ENCODE results near the gene ALS2CL. TPM values are rescaled to one million over a fixed set of nuclear protein-coding genes. Genes with fewer than 3 reads are reported as not detected.
"Not testable (repeated sequence)": the region's sequence is repeated elsewhere in the genome, so short reads cannot be mapped to it uniquely, and the experiment has no call there.

ALS2CL gene
- total RNA-seq, 4 donors from 2014 or later: 13.0 to 20.1 (median 16.4) TPM

- 64 to 70% methylated on average over 12 to 13 of the region's 13 CpGs for WGBS, 2 donors
- no peak overlapping the region for H3K27ac ChIP-seq
- H3K9me3 ChIP-seq: no peaks in the 10 kb centered on the region
- no peak overlapping the region for H3K4me3 ChIP-seq
- no peak for TF ChIP-seq CTCF (IDR thresholded peaks at IDR 0.05)
- TF ChIP-seq POLR2A (IDR thresholded peaks at IDR 0.05): no peak
- TF ChIP-seq EP300 (IDR thresholded peaks at IDR 0.05): no peak
- no peaks in the 10 kb centered on the region for H3K27me3 ChIP-seq
- peaks cover 0 to 3% (median 0%) of the 10 kb centered on the region in 4 donors for H3K4me1 ChIP-seq
- no peak for DNase-seq (ENCODE audit: low spot score in 2 of 2)
- H3K36me3 ChIP-seq: no peaks in the 10 kb centered on the region
These were observed 13.5 kb upstream of the ALS2CL start for GRCh38 chr3:46706771-46707582.

GRCh38 chr3:46705751-46706552, 12.5 kb upstream of the ALS2CL start:
- TF ChIP-seq EP300 (IDR thresholded peaks at IDR 0.05) (no peak), POLR2A (IDR thresholded peaks at IDR 0.05) (no peak), CTCF (IDR thresholded peaks at IDR 0.05) (no peak)
- H3K27me3 ChIP-seq: peaks cover 0 to 9% of the 10 kb centered on the region in 2 donors
- DNase-seq (ENCODE audit: low spot score in 2 of 2): no peak
- no peak overlapping the region for H3K27ac ChIP-seq
- no peaks in the 10 kb centered on the region for H3K9me3 ChIP-seq
- H3K4me1 ChIP-seq: peaks cover 0 to 12% (median 6%) of the 10 kb centered on the region in 4 donors
- H3K4me3 ChIP-seq: no peak overlapping the region
- WGBS, 2 donors: 66 to 73% methylated on average over 14 to 19 of the region's 19 CpGs
- no peaks in the 10 kb centered on the region for H3K36me3 ChIP-seq

GRCh38 chr3:46705022-46705530, 11.6 kb upstream of the ALS2CL start:
- TF ChIP-seq CTCF (IDR thresholded peaks at IDR 0.05) (peak; percentile 95 to 97 (median 96)), EP300 (IDR thresholded peaks at IDR 0.05) (no peak)
- Histone ChIP-seq H3K9me3 (no peaks in the 10 kb centered on the region), H3K27ac (no peak overlapping the region), H3K36me3 (no peaks in the 10 kb centered on the region), H3K27me3 (peaks cover 0 to 10% of the 10 kb centered on the region in 2 donors), H3K4me3 (no peak overlapping the region), H3K4me1 (peaks cover 0 to 21% (median 15%) of the 10 kb centered on the region in 4 donors)
- WGBS, 2 donors: 7 to 33% methylated on average over 3 of the region's 4 CpGs
- DNase-seq (ENCODE audit: low spot score in 2 of 2): peak; percentile 61 to 81

- not testable (repeated sequence) for H3K9me3 ChIP-seq; DNase-seq (ENCODE audit: low spot score in 2 of 2); H3K36me3 ChIP-seq; H3K27ac ChIP-seq; H3K4me3 ChIP-seq
- WGBS, 2 donors: 0 to 61% methylated on average over 1 to 6 of the region's 7 CpGs
- peaks cover 0 to 28% (median 19%) of the 10 kb centered on the region in 4 donors for H3K4me1 ChIP-seq
- peaks cover 0 to 10% of the 10 kb centered on the region in 2 donors for H3K27me3 ChIP-seq
These were observed 10.9 kb upstream of the ALS2CL start for GRCh38 chr3:46704346-46704745.

- no peak overlapping the region for H3K4me3 ChIP-seq
- H3K36me3 ChIP-seq: no peaks in the 10 kb centered on the region
- peaks cover 0 to 30% (median 19%) of the 10 kb centered on the region in 4 donors for H3K4me1 ChIP-seq
- no peak for TF ChIP-seq EP300 (IDR thresholded peaks at IDR 0.05)
- TF ChIP-seq POLR2A (IDR thresholded peaks at IDR 0.05): no peak
- TF ChIP-seq CTCF (IDR thresholded peaks at IDR 0.05): no peak
- no peak overlapping the region for H3K27ac ChIP-seq
- no peak for DNase-seq (ENCODE audit: low spot score in 2 of 2)
- H3K27me3 ChIP-seq: peaks cover 0 to 10% of the 10 kb centered on the region in 2 donors
- no peaks in the 10 kb centered on the region for H3K9me3 ChIP-seq
- 87 to 98% methylated on average over 4 of the region's 4 CpGs for WGBS, 2 donors
These were observed 9.6 kb upstream of the ALS2CL start for GRCh38 chr3:46703013-46703520.
